Kidney (tissue), 14 donors: ENCODE results near the gene MAD2L2. TPM values are rescaled to one million over a fixed set of nuclear protein-coding genes. Genes with fewer than 3 reads are reported as not detected.

ENCODE experiments used
- DNase-seq, 5 donors: peaks; one replicate each; pipeline ENCODE4 v3.0.0-alpha.2; 2013 to 2020
- FAIRE-seq: peaks from 2 replicates; lab custom pipeline; 2012; peaks lifted over from hg19 to GRCh38; lab: Jason Lieb, UNC
- H3K27ac ChIP-seq, 2 donors: one replicate each; pipeline ENCODE4 v1.7.0; 2013; ENCODE audit warnings: low read depth in 2 of 2, low read length in 2 of 2, inconsistent platforms in 1 of 2
- H3K27me3 ChIP-seq: one replicate; pipeline ENCODE4 v1.7.1; 2013; ENCODE audit warnings: low read length, inconsistent platforms; ENCODE audit not compliant: control insufficient read depth, insufficient read depth
- H3K36me3 ChIP-seq, 3 donors: one replicate each; pipeline versions ENCODE4 v1.7.0 to v1.7.1; 2013; ENCODE audit warnings: low read length in 3 of 3, control low read depth in 1 of 3, inconsistent platforms in 1 of 3; ENCODE audit not compliant: insufficient read depth in 3 of 3, control insufficient read depth in 2 of 3
- H3K4me1 ChIP-seq, 3 donors: one replicate each; pipeline versions ENCODE4 v1.7.0 to v1.7.1; 2013; ENCODE audit warnings: low read length in 3 of 3, inconsistent platforms in 1 of 3, low read depth in 1 of 3; ENCODE audit not compliant: control insufficient read depth in 2 of 3, insufficient read depth in 2 of 3
- H3K4me3 ChIP-seq, 3 donors: one replicate each; pipeline versions ENCODE4 v1.7.0 to v1.8.1; 2013; ENCODE audit warnings: low read length in 3 of 3, control low read depth in 1 of 3, inconsistent platforms in 1 of 3
- H3K9ac ChIP-seq, 3 donors: one replicate each; pipeline versions ENCODE4 v1.7.0 to v1.7.1; 2013; ENCODE audit warnings: low read length in 3 of 3, control low read depth in 1 of 3, inconsistent platforms in 1 of 3
- H3K9me3 ChIP-seq, 3 donors: one replicate each; pipeline versions ENCODE4 v1.7.0 to v1.7.1; 2013; ENCODE audit warnings: low read length in 3 of 3, control low read depth in 1 of 3, inconsistent platforms in 1 of 3; ENCODE audit not compliant: control insufficient read depth in 2 of 3, insufficient read depth in 1 of 3
- CTCF ChIP-seq: IDR thresholded peaks from 3 replicates; pipeline ENCODE4 v1.5.1; 2012; ENCODE audit warnings: mild to moderate bottlenecking, moderate library complexity, borderline replicate concordance; ENCODE audit not compliant: insufficient read depth; ENCODE audit errors: extremely low read depth
- intact Hi-C: fragments of 100-400 bp; cut with DNase I; formaldehyde crosslinking; loops from one replicate; pipeline ENCODE4 v1.11.1; 2022
- polyA plus RNA-seq: library from polyadenylated mRNA; stranded (reverse); fragments of 350-450 nt; fragmentation: Illumina TruSeq; extraction: RNeasy Lipid Tissue Mini Kit (QIAGEN cat#74804); gene quantifications from one replicate; pipeline ENCODE4 v1.2.3, GENCODE V29; 2014; ENCODE audit warnings: low read depth, low replicate concordance; ENCODE audit not compliant: insufficient read depth
- total RNA-seq: library from RNA; stranded (reverse); fragmentation: NEBNext Ultra II Directional; extraction: Animal tissue kit (Norgen Biotek cat#: 25700); gene quantifications from one replicate; pipeline ENCODE4 v1.2.1, GENCODE V29; 2021
- donor health status: control.
- donor health status: control.
- donor health status: control.
- donor health status: control.
- donor health status: control.
- donor health status: DM: yes; HTN: yes; CAD: no.
- donor health status: Normal renal cell carcinoma (clear cell type).

The MAD2L2 gene
- total and polyA plus RNA-seq, 2 donors from 2014 or later = 36.8 to 51.7 TPM

DNA sequence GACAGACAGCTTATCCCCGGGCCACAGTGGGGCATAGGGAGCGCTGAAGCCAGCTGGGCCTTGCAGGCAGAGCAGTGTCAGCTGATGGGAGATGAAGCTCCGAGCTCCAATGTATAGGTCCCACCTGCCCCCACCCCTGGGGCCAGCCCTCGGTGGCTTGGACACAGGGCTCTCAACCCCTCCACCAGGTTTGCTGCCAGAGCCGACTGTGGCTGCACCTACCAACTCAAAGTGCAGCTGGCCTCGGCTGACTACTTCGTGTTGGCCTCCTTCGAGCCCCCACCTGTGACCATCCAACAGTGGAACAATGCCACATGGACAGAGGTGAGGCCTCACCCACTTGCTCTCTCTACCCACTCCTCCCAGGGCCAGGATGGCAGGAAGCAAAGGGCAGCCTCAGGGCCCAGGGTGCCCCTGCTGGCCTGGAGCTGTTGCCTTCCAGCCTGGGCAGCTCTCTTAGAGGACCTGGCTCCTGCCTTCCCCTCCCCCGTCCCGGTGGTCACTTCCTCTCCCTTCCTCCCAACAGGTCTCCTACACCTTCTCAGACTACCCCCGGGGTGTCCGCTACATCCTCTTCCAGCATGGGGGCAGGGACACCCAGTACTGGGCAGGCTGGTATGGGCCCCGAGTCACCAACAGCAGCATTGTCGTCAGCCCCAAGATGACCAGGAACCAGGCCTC lies 7.7 kb downstream of the MAD2L2 start:
- intact Hi-C loops = no loop called here
- peaks cover 0 to 2% (median 2%) of the 10 kb centered on the region in 3 donors for H3K36me3 ChIP-seq
- no peak for TF ChIP-seq CTCF
- H3K4me1 ChIP-seq = peaks cover 0 to 2% (median 0%) of the 10 kb centered on the region in 3 donors
- no peaks in the 10 kb centered on the region for H3K27me3 ChIP-seq
- FAIRE-seq = no peak
- H3K9ac ChIP-seq = no peak overlapping the region
- H3K4me3 ChIP-seq = no peak overlapping the region
- DNase-seq = no peak
- H3K9me3 ChIP-seq = no peaks in the 10 kb centered on the region
- H3K27ac ChIP-seq = no peak overlapping the region

DNA sequence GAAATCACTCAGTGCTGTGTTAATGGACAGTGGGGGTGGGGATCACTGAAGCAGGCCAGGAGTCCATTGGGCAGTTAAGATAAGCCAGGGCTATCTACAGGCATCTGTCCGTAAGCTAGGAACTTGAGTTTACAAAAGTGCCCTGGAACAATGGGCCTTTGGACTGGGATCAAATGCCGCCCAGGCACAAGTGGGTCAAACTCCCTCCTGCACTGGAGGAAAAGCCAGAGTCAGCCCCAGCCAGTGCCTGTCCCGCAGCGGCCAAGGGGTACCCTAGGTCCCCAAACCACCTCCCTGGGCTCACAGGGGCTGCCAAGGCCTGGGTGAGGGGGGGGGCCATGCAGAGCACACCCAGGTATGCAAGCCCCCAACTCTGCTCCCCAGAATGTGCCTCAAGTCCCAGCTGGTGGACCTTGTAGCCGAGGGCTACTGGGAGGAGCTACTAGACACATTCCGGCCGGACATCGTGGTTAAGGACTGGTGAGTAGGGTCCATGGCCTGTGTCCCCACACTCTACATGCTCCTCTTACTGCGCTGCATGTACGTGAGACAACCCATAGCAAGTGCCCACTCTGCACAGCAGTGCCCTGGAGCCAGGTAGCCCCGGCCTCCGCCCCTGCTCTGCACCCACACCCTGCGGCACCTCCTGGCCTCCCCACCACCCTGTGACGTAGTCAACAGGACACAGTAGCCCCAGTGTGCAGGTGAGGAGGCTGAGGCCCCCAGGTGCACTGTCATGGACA lies 9.2 kb downstream of the MAD2L2 start:
- TF ChIP-seq CTCF = no peak
- H3K27ac ChIP-seq = no peak overlapping the region
- peaks cover 0 to 2% (median 0%) of the 10 kb centered on the region in 3 donors for H3K4me1 ChIP-seq
- H3K36me3 ChIP-seq = peaks cover 0 to 2% (median 2%) of the 10 kb centered on the region in 3 donors
- H3K9ac ChIP-seq = no peak overlapping the region
- intact Hi-C loops = no loop called here
- DNase-seq (no peak), FAIRE-seq (no peak)
- no peaks in the 10 kb centered on the region for H3K9me3 ChIP-seq
- no peaks in the 10 kb centered on the region for H3K27me3 ChIP-seq
- no peak overlapping the region for H3K4me3 ChIP-seq

- TF ChIP-seq CTCF = no peak
- Histone ChIP-seq H3K36me3 (peaks cover 0 to 2% (median 0%) of the 10 kb centered on the region in 3 donors), H3K27ac (no peak overlapping the region), H3K4me1 (peaks cover 0 to 2% (median 0%) of the 10 kb centered on the region in 3 donors), H3K4me3 (no peak overlapping the region), H3K9me3 (no peaks in the 10 kb centered on the region), H3K27me3 (no peaks in the 10 kb centered on the region), H3K9ac (no peak overlapping the region)
- intact Hi-C loops = no loop called here
- DNase-seq (no peak), FAIRE-seq (no peak)
Observed at GRCh38 chr1:11671205-11671543, 9.8 kb downstream of the MAD2L2 start.
